Epithelial cell of esophagus (primary cell): ENCODE data around the gene ROR2.

Experiments used
- DNase-seq: peaks from one replicate; pipeline ENCODE4 v3.0.0; 2010; ENCODE audit warnings: low read depth
- H3K4me3 ChIP-seq: 2 replicates; pipeline ENCODE4 v1.5.1; 2011; ENCODE audit warnings: mild to moderate bottlenecking, low read length, control low read depth
- TF ChIP-seq, protein P1 (sequence below): IDR thresholded peaks from 2 replicates; pipeline ENCODE4 v1.5.1; 2011; ENCODE audit warnings: low read depth, mild to moderate bottlenecking, low read length, control low read depth, inconsistent platforms; ENCODE audit not compliant: insufficient read depth; ENCODE audit errors: missing control alignments

ROR2 gene

DNA sequence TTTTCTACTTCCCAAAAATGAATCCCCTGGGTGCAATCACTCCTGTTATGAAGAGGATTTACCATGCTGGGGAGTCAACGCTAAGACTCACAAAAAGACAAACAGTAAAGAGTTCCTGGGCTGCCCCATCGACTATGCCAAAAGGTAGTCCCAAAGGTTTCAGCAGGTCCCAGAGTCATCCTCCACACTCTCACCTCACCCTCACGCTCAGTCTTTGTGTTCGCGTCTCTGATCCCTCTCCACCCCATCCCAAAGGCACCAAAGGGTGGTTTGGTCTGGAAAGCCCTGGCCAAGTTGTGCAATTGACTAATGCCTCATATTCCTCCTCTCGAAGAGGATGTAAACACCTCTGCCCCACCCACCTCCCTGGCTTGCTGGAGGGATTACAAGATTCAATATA lies 286.2 kb downstream of the ROR2 start:
- DNase-seq = peak; percentile 44
- TF ChIP-seq, protein P1, sequence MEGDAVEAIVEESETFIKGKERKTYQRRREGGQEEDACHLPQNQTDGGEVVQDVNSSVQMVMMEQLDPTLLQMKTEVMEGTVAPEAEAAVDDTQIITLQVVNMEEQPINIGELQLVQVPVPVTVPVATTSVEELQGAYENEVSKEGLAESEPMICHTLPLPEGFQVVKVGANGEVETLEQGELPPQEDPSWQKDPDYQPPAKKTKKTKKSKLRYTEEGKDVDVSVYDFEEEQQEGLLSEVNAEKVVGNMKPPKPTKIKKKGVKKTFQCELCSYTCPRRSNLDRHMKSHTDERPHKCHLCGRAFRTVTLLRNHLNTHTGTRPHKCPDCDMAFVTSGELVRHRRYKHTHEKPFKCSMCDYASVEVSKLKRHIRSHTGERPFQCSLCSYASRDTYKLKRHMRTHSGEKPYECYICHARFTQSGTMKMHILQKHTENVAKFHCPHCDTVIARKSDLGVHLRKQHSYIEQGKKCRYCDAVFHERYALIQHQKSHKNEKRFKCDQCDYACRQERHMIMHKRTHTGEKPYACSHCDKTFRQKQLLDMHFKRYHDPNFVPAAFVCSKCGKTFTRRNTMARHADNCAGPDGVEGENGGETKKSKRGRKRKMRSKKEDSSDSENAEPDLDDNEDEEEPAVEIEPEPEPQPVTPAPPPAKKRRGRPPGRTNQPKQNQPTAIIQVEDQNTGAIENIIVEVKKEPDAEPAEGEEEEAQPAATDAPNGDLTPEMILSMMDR = no peak
- H3K4me3 ChIP-seq = no peak overlapping the region

DNA sequence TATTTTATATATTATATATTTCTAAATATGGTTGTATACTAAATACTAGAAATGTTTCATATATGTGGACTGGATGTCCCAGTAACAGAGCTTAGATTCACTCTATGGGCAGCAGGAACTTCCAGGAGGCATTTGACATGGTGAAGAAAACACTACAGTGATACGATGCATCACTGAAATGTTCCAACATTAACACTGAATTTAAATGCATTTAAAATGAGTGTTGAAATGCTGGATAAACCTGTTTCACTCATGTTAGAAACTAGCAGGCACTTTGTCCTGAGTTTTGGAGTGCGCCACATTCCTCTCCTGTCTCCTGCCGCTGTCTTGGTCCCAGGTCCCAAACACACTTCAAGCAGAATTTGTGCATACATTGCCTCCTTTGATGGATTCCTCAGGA lies 288.6 kb downstream of the ROR2 start:
- no peak overlapping the region for H3K4me3 ChIP-seq
- DNase-seq = peak; percentile 46
- TF ChIP-seq, protein P1 = no peak

DNA sequence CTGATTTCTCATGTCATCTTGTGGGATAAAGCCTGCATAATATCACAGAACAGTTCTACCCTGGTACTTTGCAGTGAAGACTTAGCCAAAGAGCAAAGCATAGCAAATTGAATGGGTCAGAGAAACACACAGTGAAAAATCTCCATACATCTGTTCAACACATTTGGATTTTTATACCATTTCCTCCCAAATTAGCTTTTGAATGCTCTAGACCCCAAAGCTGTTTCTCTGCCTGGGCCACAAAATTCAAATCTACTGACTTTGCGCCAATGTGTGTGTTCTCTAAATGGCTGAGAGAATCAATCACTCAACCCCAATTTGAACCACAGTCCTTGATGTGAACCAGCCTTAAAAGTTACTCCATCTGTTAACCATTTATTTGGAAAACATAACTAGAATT lies 289.5 kb downstream of the ROR2 start:
- no peak overlapping the region for H3K4me3 ChIP-seq
- TF ChIP-seq, protein P1 = no peak
- no peak for DNase-seq

DNA sequence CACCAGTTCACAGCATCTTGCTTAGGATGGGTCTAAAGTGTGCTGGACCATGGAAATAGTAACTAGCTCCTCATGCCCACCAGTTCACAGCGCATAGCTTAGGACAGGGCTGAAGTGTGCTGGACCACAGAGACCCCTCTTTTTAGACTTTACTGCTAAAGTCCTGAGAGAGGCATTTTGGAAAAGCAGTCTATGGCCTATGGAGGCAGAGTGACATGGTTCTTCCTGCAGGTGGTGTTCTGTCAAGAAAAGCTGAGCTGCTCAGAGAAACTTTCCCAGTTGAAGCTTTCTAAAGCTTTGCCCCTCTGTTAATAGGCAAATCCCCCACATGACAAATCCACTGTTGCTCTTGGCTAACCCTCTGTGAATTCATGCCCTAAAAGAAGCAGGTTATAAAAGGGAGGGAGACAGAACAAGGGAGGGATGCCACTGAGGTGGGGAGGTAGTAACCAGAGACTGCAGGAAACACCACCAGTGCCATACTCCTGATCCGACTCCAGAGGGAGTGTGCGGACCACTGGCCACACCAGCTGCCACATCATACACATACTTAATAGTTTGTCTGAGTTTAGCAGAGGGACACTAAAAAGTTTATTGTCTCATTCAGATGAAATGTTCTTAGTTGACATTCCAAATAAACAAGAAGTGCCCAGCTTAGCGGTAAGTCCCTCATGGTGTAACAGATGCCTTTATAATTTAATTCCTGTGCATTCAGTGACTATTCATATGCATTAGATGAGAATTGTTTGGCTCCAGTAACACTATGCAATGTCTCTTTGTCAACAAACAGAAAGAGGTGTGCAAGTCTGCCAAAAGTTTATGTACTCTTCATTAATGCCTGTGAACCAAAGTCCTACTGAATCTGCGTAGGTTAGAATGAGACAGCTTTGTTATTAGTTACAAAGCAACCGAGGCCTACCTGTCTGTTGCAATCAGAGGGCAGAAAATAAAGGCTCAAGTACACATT lies 290.2 kb downstream of the ROR2 start:
- peak; percentile 50 for DNase-seq
- TF ChIP-seq, protein P1 = peak; percentile 69
- no peak overlapping the region for H3K4me3 ChIP-seq

DNA sequence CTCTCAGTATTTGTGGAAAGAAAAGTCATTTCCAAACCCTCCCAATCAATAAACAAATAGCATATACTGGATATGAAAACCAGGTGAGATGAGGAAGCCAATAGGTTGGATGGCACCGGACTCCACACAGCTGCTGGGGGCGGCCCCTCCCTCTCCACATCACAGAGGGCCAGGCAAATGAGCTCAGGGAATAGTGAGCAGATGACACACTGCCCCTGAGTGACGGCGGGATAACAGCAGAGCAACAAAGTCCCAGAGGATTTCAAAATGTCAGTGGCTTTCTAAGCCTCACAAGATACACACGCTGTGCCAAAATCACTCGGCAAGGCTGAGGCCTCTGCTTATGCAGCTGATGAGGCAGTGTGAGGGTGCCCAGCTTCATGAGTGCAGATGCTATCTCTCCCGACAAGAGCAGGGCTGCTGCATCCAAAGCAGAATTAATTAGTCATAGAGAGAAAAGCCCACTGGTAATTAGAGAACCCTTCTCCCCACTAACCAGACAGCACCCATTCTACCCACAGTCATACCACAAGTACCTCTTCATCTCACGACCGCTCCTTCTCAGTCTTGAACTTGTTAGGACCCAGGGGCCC lies 291.4 kb downstream of the ROR2 start:
- no peak for DNase-seq

GRCh38 chr9:91657501-91657900 lies 292.5 kb downstream of the ROR2 start:
- no peak overlapping the region for H3K4me3 ChIP-seq
- DNase-seq = no peak
- TF ChIP-seq, protein P1 = no peak

More for the DNA sequence above, 291.4 kb downstream of the ROR2 start:
- H3K4me3 ChIP-seq = no peak overlapping the region
- TF ChIP-seq, protein P1 = no peak
